ENCODE results near the gene ABCA2. TPM values are rescaled to one million over a fixed set of nuclear protein-coding genes. Genes with fewer than 3 reads are reported as not detected.

Gene ABCA2
- total and polyA plus RNA-seq, 4 donors, result 2.9 to 15.2 (median 12.3) TPM

- TF ChIP-seq CTCF (IDR thresholded peaks at IDR 0.05; ENCODE audit: low read depth, low read length, missing input control) (no peak), YY1 (IDR thresholded peaks at IDR 0.05) (no peak), FOXA1 (IDR thresholded peaks at IDR 0.05) (no peak), JUND (IDR thresholded peaks at IDR 0.05) (no peak), FOXA2 (IDR thresholded peaks at IDR 0.05) (no peak), HNF4A (conservative IDR thresholded peaks at IDR 0.05) (no peak), TAF1 (conservative IDR thresholded peaks at IDR 0.05) (no peak), GABPA (IDR thresholded peaks at IDR 0.05 in 1 of 2, conservative IDR thresholded peaks at IDR 0.05 in 1 of 2) (no peak), EGR1 (IDR thresholded peaks at IDR 0.05; ENCODE audit: low read depth in 2 of 2) (no peak), SP1 (IDR thresholded peaks at IDR 0.05) (no peak), RAD21 (IDR thresholded peaks at IDR 0.05) (no peak), RXRA (IDR thresholded peaks at IDR 0.05) (no peak), HNF4G (IDR thresholded peaks at IDR 0.05) (no peak)
- TF ChIP-seq, protein P1, sequence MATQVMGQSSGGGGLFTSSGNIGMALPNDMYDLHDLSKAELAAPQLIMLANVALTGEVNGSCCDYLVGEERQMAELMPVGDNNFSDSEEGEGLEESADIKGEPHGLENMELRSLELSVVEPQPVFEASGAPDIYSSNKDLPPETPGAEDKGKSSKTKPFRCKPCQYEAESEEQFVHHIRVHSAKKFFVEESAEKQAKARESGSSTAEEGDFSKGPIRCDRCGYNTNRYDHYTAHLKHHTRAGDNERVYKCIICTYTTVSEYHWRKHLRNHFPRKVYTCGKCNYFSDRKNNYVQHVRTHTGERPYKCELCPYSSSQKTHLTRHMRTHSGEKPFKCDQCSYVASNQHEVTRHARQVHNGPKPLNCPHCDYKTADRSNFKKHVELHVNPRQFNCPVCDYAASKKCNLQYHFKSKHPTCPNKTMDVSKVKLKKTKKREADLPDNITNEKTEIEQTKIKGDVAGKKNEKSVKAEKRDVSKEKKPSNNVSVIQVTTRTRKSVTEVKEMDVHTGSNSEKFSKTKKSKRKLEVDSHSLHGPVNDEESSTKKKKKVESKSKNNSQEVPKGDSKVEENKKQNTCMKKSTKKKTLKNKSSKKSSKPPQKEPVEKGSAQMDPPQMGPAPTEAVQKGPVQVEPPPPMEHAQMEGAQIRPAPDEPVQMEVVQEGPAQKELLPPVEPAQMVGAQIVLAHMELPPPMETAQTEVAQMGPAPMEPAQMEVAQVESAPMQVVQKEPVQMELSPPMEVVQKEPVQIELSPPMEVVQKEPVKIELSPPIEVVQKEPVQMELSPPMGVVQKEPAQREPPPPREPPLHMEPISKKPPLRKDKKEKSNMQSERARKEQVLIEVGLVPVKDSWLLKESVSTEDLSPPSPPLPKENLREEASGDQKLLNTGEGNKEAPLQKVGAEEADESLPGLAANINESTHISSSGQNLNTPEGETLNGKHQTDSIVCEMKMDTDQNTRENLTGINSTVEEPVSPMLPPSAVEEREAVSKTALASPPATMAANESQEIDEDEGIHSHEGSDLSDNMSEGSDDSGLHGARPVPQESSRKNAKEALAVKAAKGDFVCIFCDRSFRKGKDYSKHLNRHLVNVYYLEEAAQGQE (IDR thresholded peaks at IDR 0.05), result no peak
- TF ChIP-seq, protein P2, sequence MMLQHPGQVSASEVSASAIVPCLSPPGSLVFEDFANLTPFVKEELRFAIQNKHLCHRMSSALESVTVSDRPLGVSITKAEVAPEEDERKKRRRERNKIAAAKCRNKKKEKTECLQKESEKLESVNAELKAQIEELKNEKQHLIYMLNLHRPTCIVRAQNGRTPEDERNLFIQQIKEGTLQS (IDR thresholded peaks at IDR 0.05), result no peak
- TF ChIP-seq, protein P3, sequence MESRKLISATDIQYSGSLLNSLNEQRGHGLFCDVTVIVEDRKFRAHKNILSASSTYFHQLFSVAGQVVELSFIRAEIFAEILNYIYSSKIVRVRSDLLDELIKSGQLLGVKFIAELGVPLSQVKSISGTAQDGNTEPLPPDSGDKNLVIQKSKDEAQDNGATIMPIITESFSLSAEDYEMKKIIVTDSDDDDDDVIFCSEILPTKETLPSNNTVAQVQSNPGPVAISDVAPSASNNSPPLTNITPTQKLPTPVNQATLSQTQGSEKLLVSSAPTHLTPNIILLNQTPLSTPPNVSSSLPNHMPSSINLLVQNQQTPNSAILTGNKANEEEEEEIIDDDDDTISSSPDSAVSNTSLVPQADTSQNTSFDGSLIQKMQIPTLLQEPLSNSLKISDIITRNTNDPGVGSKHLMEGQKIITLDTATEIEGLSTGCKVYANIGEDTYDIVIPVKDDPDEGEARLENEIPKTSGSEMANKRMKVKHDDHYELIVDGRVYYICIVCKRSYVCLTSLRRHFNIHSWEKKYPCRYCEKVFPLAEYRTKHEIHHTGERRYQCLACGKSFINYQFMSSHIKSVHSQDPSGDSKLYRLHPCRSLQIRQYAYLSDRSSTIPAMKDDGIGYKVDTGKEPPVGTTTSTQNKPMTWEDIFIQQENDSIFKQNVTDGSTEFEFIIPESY (IDR thresholded peaks at IDR 0.05), result no peak
- TF ChIP-seq, protein P4, sequence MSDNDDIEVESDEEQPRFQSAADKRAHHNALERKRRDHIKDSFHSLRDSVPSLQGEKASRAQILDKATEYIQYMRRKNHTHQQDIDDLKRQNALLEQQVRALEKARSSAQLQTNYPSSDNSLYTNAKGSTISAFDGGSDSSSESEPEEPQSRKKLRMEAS (IDR thresholded peaks at IDR 0.05), result no peak
- peak overlapping the region in 1 of 2 donors; percentile 53 for H3K27ac ChIP-seq (ENCODE audit: low read depth in 1 of 2, low read length in 2 of 2)
- DNase-seq (ENCODE audit: low spot score), result no peak
- no peak overlapping the region for H3K9ac ChIP-seq (ENCODE audit: low read depth in 1 of 2, low read length in 2 of 2)
- H3K9me3 ChIP-seq (ENCODE audit: control insufficient read depth in 4 of 4, low read length in 3 of 4), result no peaks in the 10 kb centered on the region
- H3K27me3 ChIP-seq (ENCODE audit: control insufficient read depth in 4 of 4, insufficient read depth in 4 of 4, low read length in 3 of 4), result no peaks in the 10 kb centered on the region
- peaks cover 18 to 42% (median 32%) of the 10 kb centered on the region in 4 donors for H3K4me1 ChIP-seq (ENCODE audit: control insufficient read depth in 4 of 4, insufficient read depth in 4 of 4, low read length in 3 of 4)
- WGBS, result 84% methylated on average over 65 of the region's 65 CpGs
- no peaks in the 10 kb centered on the region for H3K36me3 ChIP-seq (ENCODE audit: control insufficient read depth in 4 of 4, insufficient read depth in 3 of 4, low read depth in 1 of 4, low read length in 3 of 4)
- H3K4me3 ChIP-seq (ENCODE audit: low read depth in 1 of 3, low read length in 3 of 3), result no peak overlapping the region
These were observed 2.8 kb upstream of the ABCA2 start for GRCh38 chr9:137030538-137031527.

Data from liver (tissue), 9 donors.